PC-3 (cell line): ENCODE measurements around the gene LHX5.

Experiments
- CTCF ChIP-seq: fragments of 300-600 bp; sonication (generic); conservative IDR thresholded peaks from 2 replicates; pipeline ENCODE4 v1.5.1; 2017; ENCODE audit warnings: antibody characterized with exemption, low read depth, mild to moderate bottlenecking, low read length
- EZH2phosphoT487 ChIP-seq: fragments of 300-600 bp; sonication (generic); IDR thresholded peaks from 2 replicates; pipeline ENCODE4 v1.6.1; 2018; ENCODE audit warnings: mild to moderate bottlenecking, antibody characterized with exemption, low read length, borderline replicate concordance

GRCh38 chr12:113462117-113462774, 9.4 kb downstream of the LHX5 start:
- TF ChIP-seq CTCF (peak; percentile 92), EZH2phosphoT487 (no peak)
